Endothelial cell (in vitro differentiated cells): Measurements from ENCODE around the gene HCFC2. TPM values are rescaled to one million over a fixed set of nuclear protein-coding genes. Genes with fewer than 3 reads are reported as not detected.

Experiments
- DNase-seq: peaks from one replicate; pipeline ENCODE4 v3.0.0; 2021; ENCODE audit warnings: low spot score
- H3K27ac Mint-ChIP-seq: one replicate; pipeline ENCODE4 v1.8.0; 2021; ENCODE audit warnings: mixed read lengths, inconsistent platforms; ENCODE audit not compliant: unreplicated experiment
- H3K27me3 Mint-ChIP-seq: one replicate; pipeline ENCODE4 v1.8.0; 2021; ENCODE audit warnings: mild to moderate bottlenecking, moderate library complexity, mixed read lengths, inconsistent platforms; ENCODE audit not compliant: unreplicated experiment
- H3K36me3 Mint-ChIP-seq: one replicate; pipeline ENCODE4 v1.8.0; 2021; ENCODE audit warnings: mild to moderate bottlenecking, low read depth, mixed read lengths, inconsistent platforms; ENCODE audit not compliant: unreplicated experiment
- H3K4me1 Mint-ChIP-seq: one replicate; pipeline ENCODE4 v1.8.0; 2021; ENCODE audit warnings: mild to moderate bottlenecking, mixed read lengths, inconsistent platforms; ENCODE audit not compliant: unreplicated experiment
- H3K4me3 Mint-ChIP-seq: one replicate; pipeline ENCODE4 v1.8.0; 2021; ENCODE audit warnings: mild to moderate bottlenecking, mixed read lengths, inconsistent platforms; ENCODE audit not compliant: unreplicated experiment
- H3K9me3 Mint-ChIP-seq: one replicate; pipeline ENCODE4 v1.8.0; 2021; ENCODE audit warnings: mixed read lengths, inconsistent platforms; ENCODE audit not compliant: unreplicated experiment
- CTCF ChIP-seq: fragments of 200-600 bp; sonication (generic); IDR thresholded peaks from one replicate; pipeline ENCODE4 v1.5.0; 2021; ENCODE audit warnings: antibody characterized with exemption; ENCODE audit not compliant: unreplicated experiment
- total RNA-seq: library from RNA; stranded (reverse); fragmentation: NEBNext Ultra II Directional; extraction: Animal tissue kit (Norgen Biotek cat#: 25700); gene quantifications from one replicate; pipeline ENCODE4 v1.2.1, GENCODE V29; 2021; ENCODE audit not compliant: unreplicated experiment

Gene HCFC2
- total RNA-seq, 1 donor from 2014 or later: 13.3 TPM

- peaks cover 5% of the 10 kb centered on the region for H3K27me3 Mint-ChIP-seq
- peaks cover 7% of the 10 kb centered on the region for H3K36me3 Mint-ChIP-seq
- no peaks in the 10 kb centered on the region for H3K9me3 Mint-ChIP-seq
Measured at GRCh38 chr12:104132351-104132956, 68.1 kb downstream of the HCFC2 start.

GRCh38 chr12:104133321-104133720, 69.0 kb downstream of the HCFC2 start:
- H3K36me3 Mint-ChIP-seq: peaks cover 7% of the 10 kb centered on the region
- H3K27ac Mint-ChIP-seq: no peak overlapping the region
- no peak for DNase-seq
- no peak for TF ChIP-seq CTCF
- H3K27me3 Mint-ChIP-seq: peaks cover 5% of the 10 kb centered on the region
- no peaks in the 10 kb centered on the region for H3K9me3 Mint-ChIP-seq
- H3K4me3 Mint-ChIP-seq: no peak overlapping the region
- peaks cover 14% of the 10 kb centered on the region for H3K4me1 Mint-ChIP-seq

More at GRCh38 chr12:104132351-104132956, 68.1 kb downstream of the HCFC2 start:
- DNase-seq: no peak
- Mint-ChIP-seq H3K27ac (no peak overlapping the region), H3K4me1 (peaks cover 14% of the 10 kb centered on the region), H3K4me3 (no peak overlapping the region)
- TF ChIP-seq CTCF: no peak

GRCh38 chr12:104133866-104134265, 69.5 kb downstream of the HCFC2 start:
- peaks cover 17% of the 10 kb centered on the region for H3K4me1 Mint-ChIP-seq
- no peak overlapping the region for H3K4me3 Mint-ChIP-seq
- peaks cover 7% of the 10 kb centered on the region for H3K36me3 Mint-ChIP-seq
- H3K27ac Mint-ChIP-seq: no peak overlapping the region
- H3K9me3 Mint-ChIP-seq: no peaks in the 10 kb centered on the region
- no peak for DNase-seq
- no peak for TF ChIP-seq CTCF
- peaks cover 7% of the 10 kb centered on the region for H3K27me3 Mint-ChIP-seq

- Mint-ChIP-seq H3K9me3 (no peaks in the 10 kb centered on the region), H3K4me1 (peaks cover 18% of the 10 kb centered on the region), H3K4me3 (no peak overlapping the region), H3K27me3 (peaks cover 11% of the 10 kb centered on the region), H3K27ac (no peak overlapping the region), H3K36me3 (peaks cover 7% of the 10 kb centered on the region)
- no peak for TF ChIP-seq CTCF
- no peak for DNase-seq
Measured at GRCh38 chr12:104134882-104135281, 70.6 kb downstream of the HCFC2 start.

- Mint-ChIP-seq H3K4me3 (peak overlapping the region; percentile 93), H3K36me3 (peaks cover 7% of the 10 kb centered on the region), H3K27me3 (peaks cover 11% of the 10 kb centered on the region), H3K9me3 (no peaks in the 10 kb centered on the region), H3K4me1 (peaks cover 18% of the 10 kb centered on the region), H3K27ac (peak overlapping the region; percentile 77)
- no peak for DNase-seq
- no peak for TF ChIP-seq CTCF
Measured at GRCh38 chr12:104136577-104136976, 72.2 kb downstream of the HCFC2 start.
